Umbilical cord (tissue), 2 donors: Measurements from ENCODE around the gene MYO1D. TPM values are rescaled to one million over a fixed set of nuclear protein-coding genes. Genes with fewer than 3 reads are reported as not detected.
A peak's percentile ranks its signal among the peaks of the same experiment; 100 is the strongest.
"Not testable (repeated sequence)": the region's sequence is repeated elsewhere in the genome, so short reads cannot be mapped to it uniquely, and the experiment has no call there.

ENCODE experiments used
- DNase-seq: peaks from one replicate; pipeline ENCODE4 v3.0.0-alpha.2; 2015; ENCODE audit warnings: low spot score
- total RNA-seq: library from RNA; depleted of rRNA; stranded (reverse); fragments of >200 nt; gene quantifications from one replicate; pipeline ENCODE4 v1.2.3, GENCODE V29; 2014; ENCODE audit warnings: low replicate concordance; ENCODE audit not compliant: insufficient read depth

The MYO1D gene
- 48.9 TPM for total RNA-seq

- DNase-seq, result no peak
Measured at GRCh38 chr17:32876417-32877163, at the start of gene MYO1D. MYO1D (minus strand) TSS chr17:32877124; CDS start chr17:32876872, 252 bp downstream.

GRCh38 chr17:32926183-32926582 lies 49.3 kb upstream of the MYO1D start:
- DNase-seq, result no peak

- not testable (repeated sequence) for DNase-seq
Measured at GRCh38 chr17:32923905-32924304, 47.0 kb upstream of the MYO1D start.

- no peak for DNase-seq
Measured at GRCh38 chr17:32921017-32921416, 44.1 kb upstream of the MYO1D start.

- DNase-seq, result no peak
Measured at GRCh38 chr17:32920293-32920692, 43.4 kb upstream of the MYO1D start.

GRCh38 chr17:32919876-32920275 lies 43.0 kb upstream of the MYO1D start:
- not testable (repeated sequence) for DNase-seq

- no peak for DNase-seq
Measured at GRCh38 chr17:32917842-32918241, 40.9 kb upstream of the MYO1D start.

GRCh38 chr17:32917081-32917480 lies 40.2 kb upstream of the MYO1D start:
- no peak for DNase-seq

GRCh38 chr17:32916134-32916533 lies 39.2 kb upstream of the MYO1D start:
- no peak for DNase-seq

- no peak for DNase-seq
Measured at GRCh38 chr17:32915245-32915644, 38.3 kb upstream of the MYO1D start.

- DNase-seq, result no peak
Measured at GRCh38 chr17:32914181-32914580, 37.3 kb upstream of the MYO1D start.

GRCh38 chr17:32913593-32913992 lies 36.7 kb upstream of the MYO1D start:
- no peak for DNase-seq

- DNase-seq, result peak; percentile 92
Measured at GRCh38 chr17:32912218-32912897, 35.4 kb upstream of the MYO1D start.

GRCh38 chr17:32910769-32911168 lies 33.8 kb upstream of the MYO1D start:
- DNase-seq, result no peak

- peak; percentile 83 for DNase-seq
Measured at GRCh38 chr17:32909787-32910369, 33.0 kb upstream of the MYO1D start.

- DNase-seq, result no peak
Measured at GRCh38 chr17:32907583-32907982, 30.7 kb upstream of the MYO1D start.

GRCh38 chr17:32904891-32905290 lies 28.0 kb upstream of the MYO1D start:
- DNase-seq, result no peak

- DNase-seq, result no peak
Measured at GRCh38 chr17:32903774-32904673, 27.1 kb upstream of the MYO1D start.

GRCh38 chr17:32901743-32902142 lies 24.8 kb upstream of the MYO1D start:
- no peak for DNase-seq

GRCh38 chr17:32899236-32900013 lies 22.5 kb upstream of the MYO1D start:
- DNase-seq, result no peak
